ENCODE data around the gene C5AR2.
"Not testable (repeated sequence)": the region's sequence is repeated elsewhere in the genome, so short reads cannot be mapped to it uniquely, and the experiment has no call there.

Gene C5AR2

DNA sequence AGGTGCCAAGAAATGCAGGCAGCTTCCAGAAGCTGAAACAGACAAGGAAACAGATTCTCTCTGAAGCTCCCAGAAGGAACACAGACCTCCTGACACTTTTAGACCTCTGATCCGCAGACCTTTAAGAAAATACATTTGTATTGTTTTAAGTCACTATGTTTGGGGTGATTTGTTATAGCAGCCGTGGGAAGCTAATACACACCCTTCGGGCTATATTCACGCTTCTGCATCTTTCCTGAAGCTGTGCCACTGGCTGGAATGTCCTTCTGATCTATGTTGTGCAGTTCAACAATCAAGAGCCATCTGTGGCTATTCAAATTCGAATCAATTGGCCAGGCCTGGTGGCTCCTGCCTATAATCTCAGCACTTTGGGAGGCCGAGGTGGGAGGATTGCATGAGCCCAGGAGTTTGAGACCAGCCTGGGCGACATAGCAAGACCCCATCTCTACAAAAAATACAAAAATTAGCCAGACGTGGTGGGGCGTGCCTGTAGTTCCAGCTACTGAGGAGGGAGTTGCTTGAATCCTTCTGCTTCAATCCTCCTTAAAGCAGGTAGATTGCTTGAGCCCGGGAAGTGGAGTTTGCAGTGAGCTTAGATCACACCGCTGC lies 11.3 kb downstream of the C5AR2 start:
- TF ChIP-seq, protein P1, sequence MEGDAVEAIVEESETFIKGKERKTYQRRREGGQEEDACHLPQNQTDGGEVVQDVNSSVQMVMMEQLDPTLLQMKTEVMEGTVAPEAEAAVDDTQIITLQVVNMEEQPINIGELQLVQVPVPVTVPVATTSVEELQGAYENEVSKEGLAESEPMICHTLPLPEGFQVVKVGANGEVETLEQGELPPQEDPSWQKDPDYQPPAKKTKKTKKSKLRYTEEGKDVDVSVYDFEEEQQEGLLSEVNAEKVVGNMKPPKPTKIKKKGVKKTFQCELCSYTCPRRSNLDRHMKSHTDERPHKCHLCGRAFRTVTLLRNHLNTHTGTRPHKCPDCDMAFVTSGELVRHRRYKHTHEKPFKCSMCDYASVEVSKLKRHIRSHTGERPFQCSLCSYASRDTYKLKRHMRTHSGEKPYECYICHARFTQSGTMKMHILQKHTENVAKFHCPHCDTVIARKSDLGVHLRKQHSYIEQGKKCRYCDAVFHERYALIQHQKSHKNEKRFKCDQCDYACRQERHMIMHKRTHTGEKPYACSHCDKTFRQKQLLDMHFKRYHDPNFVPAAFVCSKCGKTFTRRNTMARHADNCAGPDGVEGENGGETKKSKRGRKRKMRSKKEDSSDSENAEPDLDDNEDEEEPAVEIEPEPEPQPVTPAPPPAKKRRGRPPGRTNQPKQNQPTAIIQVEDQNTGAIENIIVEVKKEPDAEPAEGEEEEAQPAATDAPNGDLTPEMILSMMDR (conservative IDR thresholded peaks at IDR 0.05): no peak
- H3K27ac ChIP-seq: no peak overlapping the region

DNA sequence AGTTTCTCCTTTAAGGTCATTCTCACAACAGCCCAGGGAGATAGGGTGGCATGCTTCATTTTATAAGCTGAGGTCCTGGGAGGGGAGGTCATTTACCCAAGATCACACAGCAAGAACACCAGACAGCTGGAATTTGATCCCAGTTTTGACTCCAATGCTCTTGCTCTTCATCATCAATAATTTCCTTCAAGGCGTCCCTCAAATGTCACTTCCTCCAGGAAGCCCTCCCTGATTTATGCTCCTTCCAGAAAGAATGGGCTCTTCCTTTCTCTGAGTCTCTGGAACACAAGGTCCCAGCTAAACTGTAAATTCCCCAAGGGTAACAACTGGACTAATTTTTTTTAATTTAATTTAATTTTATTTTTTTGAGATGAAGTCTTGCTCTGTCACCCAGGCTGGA lies 12.4 kb downstream of the C5AR2 start:
- H3K27ac ChIP-seq: no peak overlapping the region
- TF ChIP-seq, protein P1 (conservative IDR thresholded peaks at IDR 0.05): no peak

DNA sequence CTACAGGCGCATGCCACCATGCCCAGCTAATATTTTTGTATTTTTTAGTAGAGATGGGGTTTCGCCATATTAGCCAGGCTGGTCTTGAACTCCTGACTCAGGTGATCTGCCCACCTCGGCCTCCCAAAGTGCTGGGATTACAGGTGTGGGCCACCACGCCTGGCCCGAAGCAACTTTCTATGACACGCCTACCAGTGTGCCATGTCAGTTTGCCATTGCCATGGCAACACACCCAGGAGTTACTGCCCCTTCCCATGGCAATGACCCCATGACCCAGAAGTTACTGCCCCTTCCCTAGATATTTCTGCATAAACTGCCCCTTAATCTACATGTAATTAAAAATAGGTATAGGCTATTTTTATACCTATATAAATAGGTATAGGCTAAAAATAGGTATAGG lies 14.0 kb downstream of the C5AR2 start:
- H3K27ac ChIP-seq: not testable (repeated sequence)

DNA sequence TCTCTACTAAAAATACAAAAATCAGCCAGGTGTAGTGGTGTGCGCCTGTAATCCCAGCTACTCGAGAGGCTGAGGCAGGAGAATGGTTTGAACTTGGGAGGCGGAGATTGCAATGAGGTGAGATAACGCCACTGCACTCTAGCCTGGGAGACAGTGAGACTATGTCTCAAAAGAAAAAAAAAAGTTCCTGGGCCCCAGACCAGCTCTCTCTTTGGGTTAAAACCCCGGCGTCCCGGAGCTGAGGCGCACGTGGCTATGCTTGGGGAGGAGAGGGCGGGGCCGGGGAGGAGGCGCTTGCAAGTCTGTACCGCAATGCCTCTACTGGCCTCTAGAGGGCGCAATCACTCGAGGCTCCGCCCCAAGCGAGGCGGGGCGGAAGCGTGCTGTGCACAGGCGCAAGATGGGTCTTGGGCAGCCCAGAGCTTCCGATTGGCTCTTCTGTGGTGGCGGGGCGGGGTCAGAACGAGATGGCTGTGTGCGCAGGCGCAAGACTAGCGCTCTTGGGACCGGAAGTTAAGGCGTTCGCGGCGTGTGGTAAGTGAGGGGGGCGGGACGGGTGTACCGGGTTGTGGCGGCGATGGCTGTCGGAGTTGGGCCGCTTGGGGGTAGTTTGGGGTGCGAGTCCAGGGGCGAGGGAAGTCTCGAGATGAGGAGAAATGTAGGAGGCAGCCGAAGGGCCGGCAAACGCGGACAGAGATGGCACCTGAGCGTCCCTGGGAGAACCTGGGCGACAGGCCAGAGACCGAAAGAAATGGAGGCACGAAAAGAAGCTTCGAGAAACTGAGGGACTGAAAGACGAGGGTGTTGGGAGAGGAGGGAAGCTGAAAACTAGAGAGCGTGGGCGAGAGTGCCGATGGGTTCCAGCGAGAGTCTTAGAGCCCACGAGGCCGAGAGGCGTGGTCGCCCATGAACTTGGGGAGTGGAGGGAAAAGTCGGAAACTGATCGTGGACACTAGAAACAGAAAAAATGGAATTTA lies 17.1 kb downstream of the C5AR2 start, which contains the start of gene DHX34:
Gene DHX34, plus strand, starts transcription at position 497 of the 977 bp plus-strand sequence. CDS start 3,716 bp downstream, outside the sequence.
- TF ChIP-seq, protein P1 (conservative IDR thresholded peaks at IDR 0.05): peak; percentile 99
- H3K27ac ChIP-seq: peak within 1 kb of the TSS; percentile 74; the same call in 1 of the 2 replicates

DNA sequence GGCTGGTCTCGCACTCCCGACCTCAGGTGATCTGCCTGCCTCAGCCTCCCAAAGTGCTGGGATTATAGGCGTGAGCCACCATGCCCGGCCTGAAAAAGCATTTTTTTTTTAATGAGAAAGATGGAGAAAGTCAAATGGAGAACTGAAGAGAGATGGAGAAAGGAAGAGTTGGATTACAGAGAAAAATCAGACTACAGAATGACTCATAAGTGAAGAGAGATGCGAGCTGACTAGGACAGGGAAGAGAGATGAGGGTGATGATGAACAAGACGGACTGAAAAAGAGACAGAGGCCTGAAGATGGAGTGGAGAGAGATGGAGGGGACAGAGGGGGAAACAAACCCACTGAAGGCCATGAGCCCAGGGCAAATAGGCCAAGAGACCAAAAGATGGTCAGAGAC lies 18.7 kb downstream of the C5AR2 start:
- no peak overlapping the region for H3K27ac ChIP-seq

DNA sequence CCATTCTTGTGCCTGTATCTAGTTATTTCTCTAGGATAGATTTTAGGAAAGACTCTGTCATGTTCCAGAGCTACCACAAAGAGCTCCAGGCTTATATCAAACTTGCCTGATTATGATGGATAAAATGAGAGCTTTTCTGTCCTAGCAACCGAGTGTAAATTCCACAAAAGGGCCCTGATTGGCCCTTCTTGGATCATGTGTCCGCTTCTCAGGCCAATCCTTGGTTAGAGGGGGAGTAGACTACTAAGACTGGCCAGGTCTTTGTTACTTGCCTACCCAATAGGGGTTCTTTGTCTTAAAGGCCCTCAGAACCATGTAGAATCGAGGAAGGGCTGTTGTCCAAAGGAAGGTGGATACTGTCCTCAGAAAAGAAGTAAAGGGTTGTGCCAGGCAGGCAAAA lies 19.6 kb downstream of the C5AR2 start:
- TF ChIP-seq, protein P1 (conservative IDR thresholded peaks at IDR 0.05): no peak
- no peak overlapping the region for H3K27ac ChIP-seq

More for the DNA sequence above, 18.7 kb downstream of the C5AR2 start:
- TF ChIP-seq, protein P1 (conservative IDR thresholded peaks at IDR 0.05): no peak

DNA sequence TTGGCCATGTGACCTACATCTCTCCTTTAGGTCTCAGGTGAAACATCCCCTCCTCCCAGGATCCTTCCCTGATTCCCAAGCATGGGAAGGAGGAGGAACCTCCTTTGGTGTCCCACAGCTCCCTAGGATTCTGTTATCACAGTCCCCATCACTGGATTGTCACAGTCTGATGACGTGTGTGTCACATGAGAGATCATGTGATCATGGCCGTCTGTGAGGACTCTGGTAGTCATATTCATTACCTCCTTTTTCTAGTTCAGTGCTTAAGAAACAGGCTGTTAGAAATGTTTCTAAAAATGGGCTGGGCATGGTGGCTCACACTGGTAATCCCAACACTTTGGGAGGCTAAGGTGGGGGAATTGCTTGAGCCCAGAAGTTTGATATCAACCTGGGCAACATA lies 20.1 kb downstream of the C5AR2 start:
- TF ChIP-seq, protein P1 (conservative IDR thresholded peaks at IDR 0.05): no peak
- no peak overlapping the region for H3K27ac ChIP-seq
